AML-193 (cell line): Measurements from ENCODE around the gene RIPOR3.
"Not testable (repeated sequence)": the region's sequence is repeated elsewhere in the genome, so short reads cannot be mapped to it uniquely, and the experiment has no call there.

Experiments
- DNase-seq, 2 experiments: peaks; one replicate each; lab custom pipeline; 2025; lab: John Stamatoyannopoulos, UW

Gene RIPOR3

DNA sequence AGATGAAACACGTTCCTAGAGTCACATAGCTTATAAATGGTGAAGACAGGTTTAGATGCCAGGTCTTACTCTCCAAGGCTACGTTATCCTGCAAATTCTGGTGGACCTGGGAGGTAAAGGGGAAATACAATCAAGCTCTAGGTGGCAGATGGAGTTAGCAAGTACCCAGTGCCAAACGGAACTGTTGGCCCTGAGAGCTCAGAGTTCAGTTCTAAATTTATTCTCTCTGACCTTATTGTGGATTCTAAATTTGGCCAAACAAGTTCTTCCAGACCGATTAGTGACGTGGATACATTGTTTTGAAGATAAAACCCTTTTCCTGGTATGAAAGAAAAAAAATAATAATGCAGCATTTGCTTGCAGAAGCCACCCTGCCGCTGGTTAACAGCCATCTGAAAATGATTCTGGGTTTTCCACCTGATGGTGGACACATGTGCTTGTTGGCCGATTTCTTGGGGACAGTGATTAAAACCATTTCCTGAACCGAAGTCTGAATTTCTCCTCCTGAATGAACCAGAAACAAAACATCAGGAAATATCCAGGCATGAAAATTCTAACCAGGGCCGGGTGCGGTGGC, 32.5 kb downstream of the RIPOR3 start:
- DNase-seq = no peak

DNA sequence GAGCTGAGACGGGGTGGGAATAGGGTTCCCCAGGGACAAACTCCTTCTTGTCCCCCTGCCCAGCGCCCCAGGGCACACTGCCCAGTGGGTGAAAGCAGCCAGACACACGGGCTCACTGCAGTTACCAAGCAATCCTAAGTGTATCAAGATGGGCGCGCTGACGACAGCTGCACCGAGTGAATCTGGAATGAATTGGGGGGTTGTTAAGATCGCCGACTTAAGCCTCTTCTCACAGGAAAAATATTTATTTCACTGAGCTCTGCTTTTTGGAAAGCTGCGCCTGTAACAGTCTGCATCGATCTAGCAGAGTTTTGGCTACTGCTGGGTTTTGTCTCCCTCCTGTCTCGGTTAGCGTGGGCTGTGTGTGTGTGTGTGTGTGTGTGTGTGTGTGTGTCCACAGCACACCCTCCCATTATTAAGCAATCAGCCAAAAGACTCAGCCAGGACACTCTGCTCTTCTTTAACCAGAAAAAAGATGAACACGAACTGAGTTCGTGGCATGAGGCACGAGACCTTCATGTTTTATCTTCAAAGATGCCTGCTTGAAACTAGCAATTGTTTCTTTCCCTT, 35.9 kb downstream of the RIPOR3 start:
- no peak for DNase-seq

DNA sequence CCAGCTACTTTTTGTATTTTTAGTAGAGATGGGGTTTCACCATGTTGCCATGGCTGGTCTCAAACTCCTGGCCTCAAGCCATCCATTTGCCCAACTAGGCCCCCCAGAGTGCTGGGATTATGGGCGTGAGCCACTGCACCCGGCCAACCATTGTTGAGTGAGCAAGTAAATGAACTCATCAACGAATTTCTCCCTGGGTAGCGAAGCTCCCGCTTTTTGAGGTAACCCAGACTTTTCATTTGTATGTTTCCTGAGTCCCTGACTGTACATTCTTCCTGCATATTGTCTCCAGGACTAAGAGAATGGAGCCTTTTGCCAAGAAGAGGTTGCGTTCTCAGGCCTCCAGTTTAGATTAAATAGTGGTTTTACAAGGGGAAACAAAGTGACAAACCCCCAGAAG, 36.4 kb downstream of the RIPOR3 start:
- DNase-seq = no peak

DNA sequence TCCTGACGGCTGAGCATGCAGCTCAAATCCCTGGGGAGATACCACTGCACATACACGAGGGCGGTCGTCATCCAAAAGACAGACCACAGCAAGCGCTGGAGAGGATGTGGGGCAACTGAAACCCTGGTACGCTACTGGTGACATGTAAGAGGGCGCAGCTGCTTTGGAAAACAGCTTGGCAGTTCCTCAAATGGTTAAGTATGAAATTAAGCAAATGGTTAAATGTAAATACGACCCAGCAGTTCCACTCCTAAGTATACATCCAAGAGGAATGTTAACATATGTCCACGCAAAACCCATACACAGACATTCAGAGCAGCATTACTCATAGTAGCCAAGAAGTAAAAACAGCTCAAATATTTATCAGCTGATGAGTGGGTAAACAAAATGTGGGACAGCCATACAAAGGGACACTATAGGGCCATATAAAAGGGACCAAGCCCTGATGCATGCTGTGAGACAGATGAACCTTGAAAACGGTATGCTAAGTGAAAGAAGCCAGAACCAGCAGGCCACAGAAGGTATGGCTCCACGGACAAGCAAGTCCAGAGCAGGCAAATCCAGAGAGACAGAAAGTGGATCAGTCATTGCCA, 38.5 kb downstream of the RIPOR3 start:
- DNase-seq = no peak

DNA sequence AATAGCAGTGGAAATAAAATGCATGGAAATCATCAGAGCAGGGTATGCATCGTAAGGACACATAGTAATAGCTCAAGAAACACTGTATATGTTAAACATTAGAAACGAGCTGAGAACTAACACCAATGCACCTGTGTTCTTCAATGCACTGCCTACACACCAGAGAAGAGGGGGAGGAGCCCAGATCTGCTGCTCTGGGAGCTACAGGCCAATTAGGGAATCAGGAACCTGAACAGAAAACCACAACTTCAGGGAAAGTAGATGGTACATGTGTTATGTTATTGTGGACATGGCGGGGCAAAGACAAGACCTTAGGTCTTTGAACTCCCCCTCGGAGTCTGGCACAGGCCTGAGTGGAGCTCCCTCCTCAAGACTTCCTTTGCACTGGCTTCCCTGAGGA, 39.7 kb downstream of the RIPOR3 start:
- DNase-seq = no peak

DNA sequence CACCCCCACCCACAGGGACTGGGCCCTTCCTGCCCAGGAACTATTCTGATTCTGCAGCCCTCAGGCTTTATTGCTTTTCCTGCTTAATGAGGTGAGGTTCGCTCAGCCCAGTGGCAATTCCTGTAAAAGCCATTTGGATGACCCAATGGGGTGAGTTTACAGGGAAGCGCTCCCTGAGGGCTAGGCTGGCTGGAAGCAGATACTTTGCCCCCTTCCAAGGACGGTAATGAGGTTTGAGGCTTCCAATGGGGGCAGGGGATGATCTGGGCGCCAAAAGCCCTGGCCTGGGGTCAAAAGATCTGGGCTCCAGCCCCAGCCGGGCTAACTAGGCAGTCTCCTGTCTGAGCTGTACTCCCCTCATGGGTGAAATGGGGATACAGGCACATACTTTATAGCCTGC, 41.8 kb downstream of the RIPOR3 start:
- DNase-seq = no peak

DNA sequence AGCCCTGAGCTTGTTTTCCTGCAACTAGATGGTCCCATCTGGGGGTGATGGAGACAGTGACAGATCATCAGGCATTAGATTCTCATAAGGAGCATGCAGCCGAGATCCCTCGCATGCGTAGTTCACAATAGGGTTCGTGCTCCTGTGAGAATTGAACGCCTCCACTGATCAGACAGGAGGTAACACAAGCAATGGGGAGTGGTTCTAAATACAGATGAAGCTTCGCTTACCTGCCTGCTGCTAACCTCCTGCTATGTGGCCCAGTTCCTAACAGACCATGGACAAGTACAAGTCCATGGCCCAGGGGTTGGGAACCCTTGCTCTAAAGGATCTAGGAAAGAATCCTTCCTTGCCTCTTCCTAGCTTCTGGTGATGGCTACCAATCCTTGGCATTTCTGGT, 42.7 kb downstream of the RIPOR3 start:
- DNase-seq = no peak

DNA sequence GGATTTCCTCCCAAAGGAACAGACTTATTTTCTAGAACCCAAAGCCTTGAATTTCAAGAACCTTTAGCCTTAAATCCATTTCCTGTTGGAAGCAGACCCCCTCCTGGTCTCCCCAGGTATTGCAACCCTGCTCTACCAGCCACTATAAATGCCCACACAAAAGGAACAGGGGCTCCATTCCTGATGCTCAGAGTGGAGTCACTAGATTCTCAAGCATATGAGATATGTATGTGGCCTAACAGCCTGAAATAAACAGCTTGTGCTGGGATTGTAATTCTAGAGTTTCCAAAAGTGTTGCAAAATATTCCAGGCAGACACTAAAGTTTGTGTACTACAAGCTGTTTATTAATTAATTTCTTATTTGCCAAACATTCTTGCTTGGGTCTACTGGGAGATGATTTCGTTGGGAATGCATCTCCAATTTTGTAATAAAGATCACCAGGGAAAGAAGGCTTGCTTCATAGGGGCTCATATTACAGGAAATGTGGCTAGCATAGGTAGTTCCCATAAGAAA, 44.8 kb downstream of the RIPOR3 start:
- DNase-seq = no peak

DNA sequence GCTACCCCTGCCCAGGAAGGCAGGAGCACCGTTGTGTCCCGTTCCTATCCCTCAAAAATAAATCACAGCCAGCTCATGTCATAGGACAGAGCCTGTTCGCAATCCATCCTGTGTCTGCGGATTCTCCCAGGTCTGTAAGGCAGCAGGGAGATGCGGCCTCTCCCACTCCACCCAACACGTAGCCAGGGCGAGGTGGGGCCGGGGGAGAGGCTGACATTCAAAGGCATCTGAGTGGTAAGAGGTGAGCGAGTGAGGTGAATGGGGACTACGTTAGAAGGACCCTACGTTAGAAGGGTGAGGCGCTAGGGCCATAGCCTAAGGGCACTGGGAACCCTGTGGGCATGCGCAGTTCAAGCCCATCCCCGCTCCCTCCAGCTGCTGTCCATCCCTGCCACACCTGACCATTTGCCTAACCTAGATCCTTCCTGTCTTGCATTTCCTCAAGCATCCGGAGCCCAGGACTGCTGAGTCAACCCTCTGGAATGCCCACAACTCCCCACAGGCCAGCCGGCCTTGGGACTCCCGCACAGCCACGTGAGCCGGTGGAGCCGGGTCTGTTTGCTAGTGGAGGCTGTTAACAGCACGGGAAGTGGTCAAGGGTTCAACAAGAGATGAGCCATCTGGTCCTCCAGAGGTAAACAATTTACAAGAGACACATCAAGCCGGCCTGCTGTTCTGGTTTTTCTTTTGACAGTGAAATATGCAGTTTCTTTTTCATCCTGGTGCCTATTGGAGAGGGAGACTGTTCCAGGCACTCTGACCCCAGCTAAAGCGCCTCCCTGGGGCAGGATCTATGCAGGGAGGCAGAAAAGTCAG, 45.9 kb downstream of the RIPOR3 start:
- no peak for DNase-seq

DNA sequence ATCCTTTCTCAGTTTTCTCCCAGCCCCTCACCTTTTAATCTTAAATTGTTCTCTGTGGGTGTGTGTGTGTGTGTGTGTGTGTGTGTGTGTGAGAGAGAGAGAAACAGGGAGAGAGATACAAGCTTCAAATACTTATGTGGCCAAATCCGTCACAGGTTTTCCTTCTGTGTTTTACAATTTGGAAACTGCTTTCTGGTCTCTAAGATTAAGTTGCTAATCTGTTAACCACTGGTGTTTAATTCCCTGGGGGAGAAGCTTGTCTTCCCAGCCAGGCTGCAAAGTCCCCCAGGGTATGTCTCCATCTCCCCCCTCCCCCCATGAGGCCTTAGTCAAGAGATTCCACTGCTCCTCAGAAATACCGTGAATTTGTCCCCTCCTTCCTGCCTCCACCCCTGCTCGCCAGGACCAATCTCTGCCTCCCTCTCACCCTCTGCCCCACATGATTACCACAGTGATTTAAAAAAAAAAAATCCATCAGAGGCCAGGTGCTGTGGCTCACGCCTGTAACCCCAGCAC, 49.0 kb downstream of the RIPOR3 start:
- no peak for DNase-seq

DNA sequence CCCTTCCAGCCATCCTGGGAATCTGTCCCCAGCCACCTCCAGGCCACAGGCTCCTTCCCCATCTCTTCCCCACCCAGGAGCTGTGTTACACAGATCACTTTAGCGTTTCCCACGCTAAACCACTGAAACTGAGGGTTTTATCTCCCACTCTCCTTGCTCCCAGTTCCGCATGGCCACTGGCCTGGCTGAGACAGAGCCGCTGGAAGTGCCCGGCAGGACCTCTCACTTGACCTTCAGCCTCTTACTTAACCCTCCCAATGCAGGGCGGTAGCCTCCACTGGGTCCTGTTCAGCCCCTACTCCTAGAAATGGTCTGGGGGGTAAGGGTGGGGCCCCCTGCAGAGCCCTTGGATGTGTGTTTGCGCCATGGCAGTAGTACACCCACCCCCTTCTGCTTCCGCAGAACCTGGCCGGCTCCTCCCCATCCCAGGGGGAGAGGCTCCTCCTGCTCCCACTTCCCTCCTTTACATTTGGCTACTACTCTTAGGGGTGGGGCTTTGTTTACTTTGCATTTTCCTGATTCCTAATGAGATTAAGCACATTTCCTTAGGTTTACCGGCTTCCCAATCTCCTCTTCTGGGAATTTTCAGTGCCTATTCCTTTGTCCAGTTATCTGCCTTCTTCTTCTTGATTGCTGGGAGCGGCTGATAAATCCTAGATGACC, 49.6 kb downstream of the RIPOR3 start:
- not testable (repeated sequence) for DNase-seq

DNA sequence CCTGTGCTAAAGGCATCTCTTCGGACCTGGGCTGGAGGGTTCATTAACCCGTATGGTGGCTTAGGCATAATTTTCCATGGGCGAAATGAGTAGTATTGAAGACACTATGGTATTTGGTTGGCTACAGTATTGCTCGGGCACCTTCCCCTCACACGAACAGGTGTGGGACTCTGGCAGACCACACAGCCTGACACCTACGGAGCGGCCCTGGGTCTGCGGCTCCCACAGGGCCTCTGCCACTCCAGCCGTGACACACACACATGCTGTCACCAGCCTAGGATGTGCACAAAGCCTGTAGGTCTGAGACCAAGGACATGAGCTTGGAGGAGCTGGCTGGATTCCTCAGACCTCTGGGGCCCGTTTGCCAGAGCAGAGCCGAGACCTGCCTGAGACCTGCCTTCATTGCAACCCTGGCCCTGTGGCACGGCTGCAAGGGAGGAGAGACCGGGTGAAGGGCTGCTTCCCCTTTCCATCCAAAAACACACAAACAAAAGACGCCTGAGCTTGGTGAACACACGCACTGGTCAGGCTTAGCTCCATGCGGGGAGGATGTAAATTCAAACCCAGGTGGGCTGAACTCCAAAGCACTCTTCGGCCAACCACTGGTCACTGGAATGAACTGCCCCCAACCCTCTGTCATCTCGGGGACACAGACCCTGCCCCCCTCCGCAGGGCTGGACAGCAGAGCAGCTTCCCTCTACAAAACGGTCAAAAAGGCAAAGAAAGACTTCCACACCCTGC, 51.2 kb downstream of the RIPOR3 start:
- not testable (repeated sequence) for DNase-seq

DNA sequence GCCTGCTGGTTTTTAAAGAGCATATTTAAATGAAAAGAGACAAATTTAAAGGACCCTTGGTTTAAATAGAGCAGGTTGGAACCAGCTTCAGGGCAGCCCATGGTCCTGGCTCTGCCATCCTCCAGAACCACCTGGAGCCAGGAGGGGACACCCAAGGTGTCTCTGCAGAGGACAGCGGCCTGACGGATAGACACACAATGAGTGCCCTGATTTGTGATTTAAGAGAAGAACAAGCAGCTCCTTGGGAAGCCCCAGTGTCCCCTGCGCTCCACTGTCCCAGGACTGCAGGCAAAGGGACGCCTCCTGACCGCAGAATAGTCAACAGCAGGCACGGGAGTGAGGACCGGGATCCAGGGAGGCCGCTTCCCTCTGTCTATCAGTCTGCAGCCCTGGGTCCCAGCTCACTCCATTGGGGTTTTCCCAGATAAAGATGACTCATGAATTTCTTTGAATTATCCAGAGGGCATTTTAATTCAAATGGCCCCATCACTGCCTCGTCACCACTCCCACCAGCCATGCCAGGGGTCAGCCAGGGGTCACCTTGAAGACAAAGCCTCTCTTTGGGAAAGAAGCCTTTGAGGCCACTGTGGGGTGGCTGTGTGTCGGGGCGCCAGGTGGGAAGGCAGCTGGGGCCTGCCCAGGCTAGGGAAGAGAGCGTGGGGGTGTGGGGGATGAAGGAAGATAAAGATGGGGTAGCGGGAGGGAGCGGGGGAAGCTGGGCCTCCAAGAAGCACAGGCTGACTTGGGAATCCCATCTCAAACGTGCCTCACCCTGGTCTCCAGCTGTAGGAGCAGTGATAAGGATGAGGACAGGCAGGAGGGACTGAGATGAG, 53.1 kb downstream of the RIPOR3 start:
- DNase-seq = not testable (repeated sequence)

DNA sequence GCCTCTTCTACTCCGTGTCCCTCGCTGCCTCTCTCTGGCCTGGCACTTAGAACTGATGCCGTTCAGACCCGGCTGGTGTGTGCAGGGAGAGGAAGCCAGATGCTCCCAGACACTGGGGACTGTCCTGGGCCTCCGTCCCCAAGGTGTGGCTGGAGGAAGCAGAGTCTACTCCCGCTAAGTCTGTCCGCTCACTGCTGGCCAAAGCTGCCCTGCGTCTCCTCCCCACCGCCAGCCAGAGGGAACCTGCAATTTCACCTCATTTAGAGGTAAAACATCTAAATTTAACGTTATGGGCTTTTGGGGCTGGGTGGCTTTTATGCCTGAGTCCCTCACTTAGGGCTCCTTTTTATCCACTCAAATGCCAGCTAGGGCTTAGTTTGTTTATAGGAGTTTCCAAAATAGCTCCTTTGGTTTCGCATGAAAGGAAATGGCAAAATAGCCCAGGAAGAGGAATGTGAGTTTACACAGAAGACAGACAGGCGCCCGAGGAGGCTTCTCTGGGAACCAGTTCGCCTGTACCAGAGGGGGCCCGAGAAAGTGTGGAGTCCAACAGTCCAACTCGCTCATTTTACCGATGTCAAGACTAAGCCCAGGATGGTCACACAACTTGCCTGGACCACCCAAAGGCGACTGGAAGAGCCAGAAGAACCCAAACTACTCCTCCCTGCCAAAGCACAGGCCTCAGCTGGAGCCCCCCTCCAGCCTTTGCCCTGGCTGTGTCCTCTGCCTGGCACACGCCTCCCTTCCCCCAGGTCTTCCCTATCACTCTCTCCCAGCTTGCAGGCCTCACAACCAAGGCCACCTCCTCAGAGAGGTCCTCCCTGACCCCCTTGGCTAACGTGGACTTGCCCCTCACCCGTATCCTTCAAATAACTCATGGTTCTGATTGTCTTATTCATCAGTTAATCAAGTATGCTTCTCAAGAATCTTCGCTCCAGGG, 54.5 kb downstream of the RIPOR3 start:
- no peak for DNase-seq

DNA sequence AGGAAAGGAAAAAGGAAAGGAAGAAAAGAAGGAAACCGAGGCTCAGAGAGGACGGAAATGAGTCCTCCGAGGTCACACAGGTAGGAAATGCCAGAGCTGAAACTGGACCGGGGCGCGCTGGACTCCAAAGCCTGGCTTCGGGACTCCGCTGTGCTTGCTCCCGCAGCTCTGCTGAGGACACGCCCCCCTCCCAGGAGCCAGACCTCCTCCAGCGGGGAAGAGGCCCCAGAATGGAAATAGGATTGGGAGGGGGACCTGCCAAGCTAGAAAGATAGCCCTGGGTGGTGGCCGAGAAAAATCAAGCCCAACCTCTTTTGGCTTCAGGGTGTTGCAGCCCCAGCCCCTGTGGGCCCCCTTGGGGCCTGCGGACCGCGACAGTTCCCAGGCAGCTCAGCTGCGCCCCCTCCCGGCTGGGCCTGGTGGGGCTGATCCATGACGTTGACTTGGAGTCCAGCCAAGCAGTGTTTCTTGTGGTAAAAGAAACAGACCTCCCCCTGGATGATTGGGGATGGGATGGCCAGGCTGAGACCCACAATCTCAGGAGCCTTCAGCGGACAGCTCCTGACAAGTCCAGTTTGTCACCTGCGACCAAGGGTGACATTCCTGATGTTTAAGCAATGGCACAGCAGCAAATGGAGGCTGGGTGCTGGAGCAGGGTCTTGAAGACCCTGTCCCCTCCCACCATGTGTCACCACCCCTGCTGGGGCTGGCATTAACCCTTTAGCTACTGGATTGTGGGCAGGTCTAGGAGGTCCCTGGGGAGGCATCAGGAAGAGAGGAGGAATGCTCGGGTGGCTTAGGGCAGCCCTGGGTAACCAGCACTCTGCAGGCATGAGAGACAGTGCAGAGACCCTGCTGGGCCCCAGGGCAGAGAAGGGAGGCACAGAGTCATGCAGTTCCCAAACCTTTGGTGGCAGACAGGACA, 55.4 kb downstream of the RIPOR3 start:
- DNase-seq = peak; percentile 21 to 26

DNA sequence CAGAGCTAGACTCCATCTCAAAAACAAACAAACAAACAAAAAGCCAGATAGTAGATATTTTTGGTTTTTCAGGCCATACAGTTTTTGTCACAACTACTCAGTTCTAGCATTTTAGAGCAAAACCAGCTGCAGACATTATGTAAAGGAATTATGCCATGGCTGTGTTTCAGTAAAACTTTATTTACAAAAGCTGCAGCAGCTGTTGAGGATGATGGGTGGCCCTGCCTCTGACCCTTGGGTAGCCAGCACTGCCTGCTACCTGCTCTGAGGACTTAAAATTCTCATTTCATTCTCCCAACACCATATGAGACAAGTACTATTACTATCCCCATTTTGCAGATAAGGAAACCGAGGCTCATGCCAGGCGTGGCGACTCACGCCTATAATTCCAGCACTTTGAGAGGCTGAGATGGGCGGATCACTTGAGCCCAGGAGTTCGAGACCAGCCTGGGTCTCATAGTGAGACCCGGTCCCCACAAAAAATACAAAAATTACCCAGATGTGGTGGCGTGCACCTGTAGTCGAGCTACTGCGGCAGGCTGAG, 56.3 kb downstream of the RIPOR3 start:
- no peak for DNase-seq

DNA sequence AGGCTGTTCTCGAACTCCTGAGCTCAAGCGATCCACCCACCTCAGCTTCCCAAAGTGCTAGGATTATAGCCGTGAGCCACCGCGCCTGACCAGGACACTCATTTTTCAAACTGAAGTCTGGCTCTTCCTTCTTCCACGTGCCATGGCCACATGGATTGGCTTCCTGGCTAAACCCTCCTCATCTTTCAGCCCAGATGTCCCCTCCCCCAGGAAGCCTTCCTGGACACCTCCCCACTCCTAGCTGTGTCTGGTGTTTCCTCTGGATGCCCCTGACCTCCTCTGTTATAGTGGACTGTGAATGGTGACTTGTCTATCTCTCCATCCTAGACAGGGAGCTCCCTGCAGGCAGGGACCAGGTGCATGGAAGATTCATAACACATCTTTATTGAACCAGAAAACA, 57.2 kb downstream of the RIPOR3 start:
- no peak for DNase-seq

DNA sequence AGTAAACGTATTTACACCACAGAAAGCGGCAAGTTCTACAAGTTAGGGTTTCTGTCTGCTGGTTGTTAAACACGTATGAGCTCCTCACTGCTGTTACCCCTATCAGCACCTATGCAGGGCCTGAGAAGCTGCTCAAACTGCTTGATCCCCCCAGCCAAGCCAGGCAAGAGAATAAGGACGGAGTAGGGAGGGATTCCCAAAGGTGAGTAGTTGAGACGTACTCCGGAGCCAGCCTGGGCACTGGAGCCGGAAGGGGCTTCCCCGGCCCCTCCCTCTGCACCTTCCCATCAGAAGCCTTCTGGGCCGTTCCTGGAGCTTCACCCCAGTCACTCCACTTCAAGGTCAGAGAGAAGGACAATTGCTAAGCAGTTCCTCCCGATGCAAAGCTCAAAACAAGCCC, 58.0 kb downstream of the RIPOR3 start:
- no peak for DNase-seq
